Fibroblast of pulmonary artery (primary cell): ENCODE results near the gene MAFF.

Experiments
- DNase-seq: peaks from one replicate; pipeline ENCODE4 v3.0.0-alpha.2; 2010; ENCODE audit warnings: low read depth
- H3K4me3 ChIP-seq: replicated peaks from 2 replicates; pipeline ENCODE4 v1.5.1; 2011; ENCODE audit warnings: low read depth, mild to moderate bottlenecking, control low read depth, low read length, moderate library complexity
- CTCF ChIP-seq: IDR thresholded peaks from 2 replicates; pipeline ENCODE4 v1.5.1; 2011; ENCODE audit warnings: mild to moderate bottlenecking, control low read depth, low read length, inconsistent platforms; ENCODE audit errors: missing control alignments

Gene MAFF

GRCh38 chr22:38246046-38246658 is 44.4 kb downstream of the MAFF start:
- TF ChIP-seq CTCF, result no peak
- no peak overlapping the region for H3K4me3 ChIP-seq
- DNase-seq, result no peak

GRCh38 chr22:38246692-38247091 is 44.9 kb downstream of the MAFF start:
- no peak overlapping the region for H3K4me3 ChIP-seq
- TF ChIP-seq CTCF, result no peak
- no peak for DNase-seq

GRCh38 chr22:38247713-38248112 is 45.9 kb downstream of the MAFF start:
- H3K4me3 ChIP-seq, result no peak overlapping the region
- no peak for TF ChIP-seq CTCF
- no peak for DNase-seq

GRCh38 chr22:38248280-38248679 is 46.5 kb downstream of the MAFF start:
- H3K4me3 ChIP-seq, result no peak overlapping the region
- DNase-seq, result no peak
- no peak for TF ChIP-seq CTCF

- DNase-seq, result no peak
Measured at GRCh38 chr22:38249301-38249700, 47.5 kb downstream of the MAFF start.

GRCh38 chr22:38249803-38250642 is 48.2 kb downstream of the MAFF start:
- H3K4me3 ChIP-seq, result no peak overlapping the region
- TF ChIP-seq CTCF, result no peak
- no peak for DNase-seq

More at GRCh38 chr22:38249301-38249700, 47.5 kb downstream of the MAFF start:
- no peak overlapping the region for H3K4me3 ChIP-seq
- no peak for TF ChIP-seq CTCF
